Measurements from ENCODE around the gene ATP9B.

Gene ATP9B, protein sequence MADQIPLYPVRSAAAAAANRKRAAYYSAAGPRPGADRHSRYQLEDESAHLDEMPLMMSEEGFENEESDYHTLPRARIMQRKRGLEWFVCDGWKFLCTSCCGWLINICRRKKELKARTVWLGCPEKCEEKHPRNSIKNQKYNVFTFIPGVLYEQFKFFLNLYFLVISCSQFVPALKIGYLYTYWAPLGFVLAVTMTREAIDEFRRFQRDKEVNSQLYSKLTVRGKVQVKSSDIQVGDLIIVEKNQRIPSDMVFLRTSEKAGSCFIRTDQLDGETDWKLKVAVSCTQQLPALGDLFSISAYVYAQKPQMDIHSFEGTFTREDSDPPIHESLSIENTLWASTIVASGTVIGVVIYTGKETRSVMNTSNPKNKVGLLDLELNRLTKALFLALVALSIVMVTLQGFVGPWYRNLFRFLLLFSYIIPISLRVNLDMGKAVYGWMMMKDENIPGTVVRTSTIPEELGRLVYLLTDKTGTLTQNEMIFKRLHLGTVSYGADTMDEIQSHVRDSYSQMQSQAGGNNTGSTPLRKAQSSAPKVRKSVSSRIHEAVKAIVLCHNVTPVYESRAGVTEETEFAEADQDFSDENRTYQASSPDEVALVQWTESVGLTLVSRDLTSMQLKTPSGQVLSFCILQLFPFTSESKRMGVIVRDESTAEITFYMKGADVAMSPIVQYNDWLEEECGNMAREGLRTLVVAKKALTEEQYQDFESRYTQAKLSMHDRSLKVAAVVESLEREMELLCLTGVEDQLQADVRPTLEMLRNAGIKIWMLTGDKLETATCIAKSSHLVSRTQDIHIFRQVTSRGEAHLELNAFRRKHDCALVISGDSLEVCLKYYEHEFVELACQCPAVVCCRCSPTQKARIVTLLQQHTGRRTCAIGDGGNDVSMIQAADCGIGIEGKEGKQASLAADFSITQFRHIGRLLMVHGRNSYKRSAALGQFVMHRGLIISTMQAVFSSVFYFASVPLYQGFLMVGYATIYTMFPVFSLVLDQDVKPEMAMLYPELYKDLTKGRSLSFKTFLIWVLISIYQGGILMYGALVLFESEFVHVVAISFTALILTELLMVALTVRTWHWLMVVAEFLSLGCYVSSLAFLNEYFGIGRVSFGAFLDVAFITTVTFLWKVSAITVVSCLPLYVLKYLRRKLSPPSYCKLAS

DNA sequence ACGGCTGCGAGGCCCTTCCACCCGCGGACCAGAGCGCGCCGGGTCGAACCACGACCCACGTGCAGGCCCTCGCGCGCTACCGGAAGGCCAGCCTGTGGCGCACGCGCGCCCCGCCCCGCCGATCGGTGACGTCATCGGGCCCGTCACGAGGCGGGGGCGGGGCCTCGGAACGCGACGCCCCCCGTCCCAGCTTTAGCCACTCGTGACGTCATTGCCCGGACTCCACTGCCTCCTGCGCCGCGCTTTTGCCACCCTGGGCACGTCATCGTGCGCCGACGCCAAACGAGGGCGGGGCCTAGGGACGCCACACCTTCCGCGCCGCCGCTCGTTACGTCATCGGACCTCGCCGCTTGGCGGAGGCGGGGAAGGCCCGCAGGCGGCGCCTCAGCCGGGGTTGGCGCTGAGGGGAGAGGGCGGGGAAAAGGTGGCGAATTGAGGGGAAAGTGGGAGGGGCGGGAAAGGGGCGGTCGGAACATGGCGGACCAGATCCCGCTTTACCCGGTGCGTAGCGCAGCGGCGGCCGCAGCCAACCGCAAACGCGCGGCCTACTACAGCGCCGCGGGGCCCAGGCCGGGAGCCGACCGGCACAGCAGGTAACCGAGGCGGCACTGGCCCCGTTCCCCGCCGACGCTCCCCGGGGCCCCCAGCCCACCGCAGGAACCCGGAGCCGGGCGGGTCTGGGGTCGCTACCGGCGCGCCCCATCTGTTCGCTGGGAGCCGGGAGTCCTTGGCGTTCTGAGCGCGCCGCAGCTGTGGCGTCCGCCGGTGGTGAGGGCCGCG, at the start of gene ATP9B:
ATP9B (plus strand) TSS at position 458 of the 780 bp plus-strand sequence; CDS start at position 475, 17 bp downstream.
- DNase-seq, result peak; percentile 49 to 72

DNA sequence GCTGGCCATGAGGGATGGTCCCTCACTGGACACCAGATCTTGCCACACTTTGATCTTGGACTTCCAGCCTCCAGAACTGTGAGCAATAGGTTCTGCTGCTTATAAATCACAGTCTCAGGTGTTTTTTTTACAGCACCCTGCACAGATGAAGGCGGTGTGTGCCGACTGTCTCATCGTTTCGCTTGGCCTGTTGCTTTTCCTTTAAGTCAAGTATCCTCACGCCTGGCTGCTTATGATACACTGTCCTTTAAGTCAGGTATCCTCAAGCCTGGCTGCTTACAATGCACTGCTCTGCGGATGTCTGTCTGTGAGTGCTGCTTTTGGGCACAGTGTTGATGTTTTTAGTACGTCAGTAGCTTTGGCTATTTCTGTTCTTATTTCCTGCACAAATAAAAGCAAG, 49.3 kb upstream of the ATP9B start:
- no peak for DNase-seq

DNA sequence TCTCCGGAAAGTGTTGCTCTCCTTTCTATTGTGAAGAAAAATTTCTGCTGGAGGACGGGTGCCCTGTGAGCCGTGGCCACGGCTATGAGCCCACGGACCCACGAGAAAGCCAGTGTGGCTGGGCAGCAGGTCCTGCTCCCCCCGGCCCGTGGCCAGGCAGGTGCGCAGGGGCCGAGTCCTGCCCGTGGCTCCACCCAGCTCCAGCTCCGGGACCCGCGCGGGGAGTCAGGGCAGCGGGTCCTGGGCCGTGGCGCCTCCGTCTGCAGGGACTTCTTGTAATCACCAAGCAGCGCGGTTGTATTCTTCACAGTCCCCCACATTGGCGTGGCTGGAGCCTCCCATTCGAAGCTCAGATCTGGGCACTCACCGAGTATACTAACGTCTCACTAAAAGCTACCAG, 46.6 kb upstream of the ATP9B start:
- DNase-seq, result no peak

DNA sequence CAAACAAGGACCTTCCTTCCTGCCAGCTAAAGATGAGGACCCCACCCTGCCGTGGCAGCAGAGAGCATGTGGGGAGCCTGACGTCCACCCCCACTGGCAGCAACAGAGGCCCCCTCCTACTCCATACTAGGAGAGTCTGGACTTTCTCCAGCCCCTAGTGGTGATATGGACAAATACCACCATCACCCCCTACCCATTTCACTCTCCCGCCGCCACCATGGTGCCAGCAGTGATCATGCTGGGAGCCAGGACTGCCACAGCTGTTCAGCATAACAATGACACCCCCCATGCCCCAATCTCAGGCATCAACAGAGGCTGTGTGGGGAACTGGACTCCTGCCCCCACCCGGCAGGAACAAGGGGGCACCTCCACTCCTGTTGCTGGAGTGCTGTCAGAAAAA, 42.7 kb upstream of the ATP9B start:
- no peak for DNase-seq

DNA sequence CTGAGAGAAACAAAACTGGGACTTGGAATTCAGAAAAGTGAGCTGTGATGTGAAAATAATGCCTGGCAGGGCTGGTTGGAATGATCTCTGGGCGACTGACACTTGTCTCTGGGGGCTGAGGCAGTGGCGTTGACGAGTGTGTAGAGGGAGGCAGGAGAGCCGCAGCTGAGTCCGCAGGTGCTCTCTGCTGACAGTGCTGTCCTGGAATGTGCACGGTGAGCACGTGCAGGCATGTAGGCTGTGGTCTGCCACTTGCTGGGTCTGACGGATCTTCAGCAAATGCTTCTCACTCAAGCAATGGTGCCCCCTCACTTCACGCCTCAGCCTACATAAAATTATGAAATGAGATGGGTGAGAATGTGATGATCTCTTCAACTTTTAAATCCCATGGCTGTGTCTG, 38.5 kb upstream of the ATP9B start:
- DNase-seq, result no peak

DNA sequence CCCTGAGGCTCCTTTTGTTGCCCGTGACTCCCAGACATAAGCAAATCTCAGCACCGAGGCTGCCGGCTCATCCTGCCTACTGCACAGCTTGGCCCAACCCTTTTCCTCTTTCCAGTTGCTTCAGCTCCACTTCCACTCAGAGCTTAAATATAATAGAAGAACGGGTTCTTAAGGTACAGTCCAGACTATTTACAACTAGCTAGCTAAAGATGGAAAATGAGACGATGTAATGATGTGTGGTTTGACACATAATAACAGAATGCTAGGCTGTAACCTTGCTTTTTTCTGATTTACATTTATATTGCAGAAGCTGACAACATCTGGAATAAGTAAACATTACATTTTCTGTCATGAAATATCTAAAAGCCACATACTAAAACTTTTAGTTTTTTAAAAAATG, 26.9 kb upstream of the ATP9B start:
- DNase-seq, result no peak

DNA sequence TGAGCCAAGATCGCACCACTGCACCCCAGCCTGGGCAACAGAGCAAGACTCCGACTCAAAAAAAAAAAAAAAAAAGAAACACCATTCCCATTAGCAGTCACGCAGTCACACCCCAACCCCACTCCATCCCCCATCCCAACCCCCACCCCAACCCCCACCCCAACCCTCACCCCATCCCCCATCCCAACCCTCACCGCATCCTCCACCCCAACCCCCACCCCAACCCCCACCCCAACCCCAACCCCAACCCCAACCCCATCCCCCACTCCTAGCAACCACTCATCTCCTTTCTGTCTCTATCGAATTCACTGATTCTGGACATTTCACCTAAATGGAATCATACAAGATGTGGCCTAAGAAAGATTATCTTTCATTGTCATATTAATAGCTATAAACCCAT, 25.9 kb upstream of the ATP9B start:
- DNase-seq, result no peak

DNA sequence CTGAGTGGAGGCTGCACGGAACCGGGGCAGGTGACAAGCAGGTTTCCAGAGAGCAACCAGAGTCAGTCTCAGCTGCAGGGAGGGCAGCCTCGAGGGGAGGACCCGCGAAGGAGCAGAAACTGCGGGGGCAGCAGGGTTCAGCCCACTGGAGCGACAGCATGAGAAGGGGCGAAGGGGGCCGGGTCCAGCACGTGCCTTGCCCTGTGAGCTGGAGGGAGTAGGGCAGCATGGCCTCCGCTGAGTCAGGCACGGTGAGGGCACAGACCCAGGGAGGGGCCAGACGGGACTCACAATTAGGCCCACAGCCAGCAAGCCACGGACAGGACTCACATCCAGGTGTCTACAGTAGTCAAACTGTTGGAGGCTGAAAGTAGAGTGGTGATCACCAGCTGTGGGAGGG, 22.7 kb upstream of the ATP9B start:
- no peak for DNase-seq

- no peak for DNase-seq
These were observed 21.5 kb upstream of the ATP9B start for GRCh38 chr18:79047556-79048244.

DNA sequence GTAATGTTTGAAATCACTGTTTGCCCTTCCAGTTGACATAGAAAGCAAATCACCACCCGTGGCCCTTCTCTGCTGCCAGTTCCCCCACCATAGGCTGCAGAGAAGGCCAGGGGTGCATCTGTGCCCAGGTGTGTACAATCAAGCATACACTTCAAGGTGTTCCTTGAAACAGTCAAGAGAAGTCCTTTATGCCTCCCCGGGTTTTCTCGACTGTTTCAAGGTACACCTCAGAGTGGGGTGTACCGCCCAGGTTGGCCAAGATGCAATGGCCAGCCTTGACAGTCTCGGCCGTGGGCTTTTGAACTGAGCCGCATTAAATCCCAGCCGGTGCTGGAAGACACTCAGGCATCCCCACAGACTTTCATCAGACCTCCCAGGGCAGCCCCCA, 21.0 kb upstream of the ATP9B start:
- no peak for DNase-seq

DNA sequence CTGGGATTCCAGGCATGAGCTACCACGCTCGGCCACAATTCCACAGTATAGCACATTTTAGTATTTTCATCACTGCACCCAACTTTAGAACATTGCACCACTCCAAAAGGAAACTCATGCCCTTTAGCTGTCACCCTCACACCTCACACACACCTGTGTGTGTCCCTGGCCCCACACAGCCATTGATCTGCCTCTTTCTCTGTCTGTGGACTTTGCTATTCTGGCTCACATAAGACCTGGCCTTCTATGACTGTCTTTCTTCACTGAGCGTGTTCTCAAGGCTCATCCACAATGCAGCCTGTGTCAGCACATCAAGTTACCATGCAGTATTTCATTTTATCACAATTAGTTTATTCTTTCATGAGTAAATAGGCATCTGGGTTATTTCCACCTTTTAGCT, 19.7 kb upstream of the ATP9B start:
- DNase-seq, result no peak

DNA sequence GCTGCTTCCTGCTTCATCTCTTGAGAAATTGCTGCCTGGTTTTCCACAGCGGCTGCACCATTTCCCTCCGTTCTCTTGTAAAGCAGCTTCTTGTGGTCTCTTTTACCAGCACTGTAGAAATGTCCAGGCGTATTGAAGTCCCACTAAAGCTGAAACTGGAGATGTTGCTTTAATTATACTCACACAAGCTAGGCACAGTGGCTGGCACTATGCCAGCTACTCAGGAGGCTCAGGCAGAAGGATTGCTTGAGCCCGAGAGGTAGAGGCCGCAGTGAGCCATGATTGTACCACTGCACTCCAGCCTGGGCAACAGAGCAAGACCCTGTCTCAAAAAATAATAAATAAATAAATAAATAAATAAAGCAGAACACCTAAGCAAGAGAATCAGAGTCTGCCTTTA, 19.2 kb upstream of the ATP9B start:
- no peak for DNase-seq

GRCh38 chr18:79056827-79057367, 12.3 kb upstream of the ATP9B start:
- no peak for DNase-seq

- DNase-seq, result no peak
These were observed 11.2 kb upstream of the ATP9B start for GRCh38 chr18:79058007-79058406.

GRCh38 chr18:79062806-79063205, 6.4 kb upstream of the ATP9B start:
- no peak for DNase-seq

DNA sequence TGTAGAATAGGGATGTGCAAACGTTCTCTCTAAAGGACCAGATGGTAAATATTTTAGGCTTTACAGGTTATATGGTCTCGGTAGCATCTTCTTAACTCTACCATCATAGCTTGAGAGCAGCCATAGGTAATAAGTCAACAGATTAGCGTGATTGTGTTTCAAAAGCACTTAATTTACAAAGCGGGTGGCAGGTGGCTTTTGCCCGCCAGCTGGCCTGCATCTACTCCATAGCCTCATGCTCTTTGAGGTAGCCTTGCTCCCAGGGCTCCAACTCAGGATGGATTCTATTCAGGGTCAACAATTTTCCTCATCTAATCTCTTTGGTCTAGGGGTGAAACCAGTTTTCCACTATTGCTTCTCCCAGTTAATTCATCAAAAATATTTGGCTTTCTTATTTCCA, 5.0 kb upstream of the ATP9B start:
- DNase-seq, result no peak

- DNase-seq, result no peak
These were observed 3.4 kb upstream of the ATP9B start for GRCh38 chr18:79065802-79066201.

DNA sequence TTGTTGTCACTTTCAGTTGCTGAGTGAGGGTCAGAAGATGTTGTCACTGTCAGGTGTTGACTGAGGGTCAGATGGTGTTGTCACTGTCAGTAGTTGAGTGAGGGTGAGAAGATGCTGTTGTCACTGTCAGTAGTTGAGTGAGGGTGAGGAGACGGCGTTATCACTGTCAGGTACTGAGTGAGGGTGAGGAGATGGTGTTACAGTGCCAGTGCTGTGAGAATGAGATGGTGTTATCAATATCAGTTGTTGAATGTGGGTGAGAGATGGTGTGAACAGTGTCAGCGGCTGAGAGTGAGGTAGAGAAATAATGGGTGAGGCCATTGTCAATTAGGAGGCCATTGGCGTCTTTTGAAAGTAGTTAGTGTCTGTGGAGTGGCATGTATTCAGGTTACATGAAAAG, 1.6 kb upstream of the ATP9B start:
- DNase-seq, result no peak

DNA sequence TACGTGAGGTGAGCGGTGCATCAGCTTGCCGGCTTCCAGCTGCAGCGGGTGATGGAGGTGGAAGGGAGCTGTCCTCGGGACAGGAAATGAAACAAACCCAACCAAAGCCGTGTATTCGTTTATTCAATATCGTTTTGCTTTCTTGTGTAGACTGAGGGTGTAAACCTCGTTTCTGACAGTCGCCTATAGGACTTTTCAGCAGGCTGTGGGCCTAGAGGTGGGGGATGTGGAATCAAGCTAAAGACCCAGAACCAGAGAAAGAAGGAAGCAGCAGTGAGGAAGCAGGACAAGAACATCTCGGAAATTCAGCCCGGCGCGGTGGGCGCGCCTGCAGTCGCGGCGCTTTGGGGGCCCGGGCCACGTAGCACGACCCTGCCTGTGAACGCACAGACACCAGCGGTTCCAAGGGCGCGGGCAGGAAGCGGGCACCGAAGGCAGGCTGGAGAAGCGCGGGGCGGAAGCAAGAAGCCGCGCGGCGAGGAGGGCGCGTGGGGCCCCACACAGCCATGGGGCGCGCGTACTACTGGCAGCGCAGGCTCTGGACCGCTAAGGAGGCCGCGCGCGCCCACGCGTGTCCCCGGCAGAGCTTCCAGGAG, 755 bp upstream of the ATP9B start:
- DNase-seq, result no peak

- DNase-seq, result no peak
These were observed 540 bp downstream of the ATP9B start for GRCh38 chr18:79069717-79070151.

DNA sequence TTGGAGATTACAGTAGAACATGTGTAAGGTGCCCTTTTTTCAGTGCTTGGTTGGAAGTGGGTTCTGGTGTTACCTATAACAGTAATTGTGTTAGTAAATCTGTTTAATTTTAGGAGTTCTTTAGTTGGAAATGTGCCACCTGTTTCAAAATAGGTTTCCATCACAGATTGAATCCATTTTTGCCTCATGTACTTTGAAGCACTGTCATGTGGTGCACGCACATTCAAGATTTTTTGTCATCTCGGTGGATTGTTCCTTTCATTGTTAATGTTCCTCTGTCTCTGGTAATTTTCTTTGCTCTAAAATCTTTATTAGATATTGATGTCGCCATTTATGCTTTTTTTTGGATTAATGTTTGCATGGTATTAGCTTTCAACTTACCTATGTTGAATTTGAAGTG, 1.3 kb downstream of the ATP9B start:
- DNase-seq, result no peak
